ENCODE results near the gene PRELID3B. TPM values are rescaled to one million over a fixed set of nuclear protein-coding genes. Genes with fewer than 3 reads are reported as not detected.
A peak's percentile ranks its signal among the peaks of the same experiment; 100 is the strongest.

PRELID3B gene
- polyA plus RNA-seq, 1 donor = 75.6 TPM

- no peaks in the 10 kb centered on the region for H3K27me3 ChIP-seq (ENCODE audit: control insufficient read depth, insufficient read depth, low read length)
- no peak for DNase-seq
- H3K27ac ChIP-seq (ENCODE audit: low read length) = peak overlapping the region; percentile 92
- WGBS (ENCODE audit: insufficient coverage, low lambda C conversion rate) = no CpG with 5 or more reads among the region's 7 CpGs
- peaks cover 9% of the 10 kb centered on the region for H3K4me1 ChIP-seq (ENCODE audit: control insufficient read depth, insufficient read depth, low read length)
- H3K4me3 ChIP-seq (ENCODE audit: low read length) = peak overlapping the region; percentile 86
- no peaks in the 10 kb centered on the region for H3K9me3 ChIP-seq (ENCODE audit: control insufficient read depth, low read depth, low read length)
- H3K36me3 ChIP-seq (ENCODE audit: control insufficient read depth, insufficient read depth, low read length) = peaks cover 43% of the 10 kb centered on the region
Observed at GRCh38 chr20:59030911-59031563, 11.5 kb downstream of the PRELID3B start.

DNA sequence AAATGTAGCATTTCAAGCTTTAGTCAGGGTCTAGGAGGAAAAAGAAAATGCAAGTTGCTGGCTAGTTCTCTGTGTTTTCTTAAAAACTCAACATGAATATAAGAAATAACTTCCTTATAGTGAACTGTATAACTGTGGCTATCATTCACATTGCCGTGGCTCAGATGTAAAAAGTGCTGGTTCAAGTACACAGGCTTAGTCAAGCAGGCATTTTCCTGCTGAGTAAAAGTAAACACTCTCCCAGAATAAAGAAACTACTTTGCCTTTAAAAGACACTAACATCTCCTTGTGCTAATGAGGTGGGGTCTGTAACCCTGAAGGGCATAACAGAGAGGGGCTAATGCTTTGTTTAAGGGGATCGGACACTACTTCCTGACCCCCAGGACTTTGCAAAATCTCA lies 13.8 kb downstream of the PRELID3B start:
- H3K9me3 ChIP-seq (ENCODE audit: control insufficient read depth, low read depth, low read length) = no peaks in the 10 kb centered on the region
- peaks cover 40% of the 10 kb centered on the region for H3K36me3 ChIP-seq (ENCODE audit: control insufficient read depth, insufficient read depth, low read length)
- no peak for DNase-seq
- no peaks in the 10 kb centered on the region for H3K27me3 ChIP-seq (ENCODE audit: control insufficient read depth, insufficient read depth, low read length)
- no CpG with 5 or more reads among the region's 2 CpGs for WGBS (ENCODE audit: insufficient coverage, low lambda C conversion rate)
- H3K27ac ChIP-seq (ENCODE audit: low read length) = no peak overlapping the region
- peaks cover 9% of the 10 kb centered on the region for H3K4me1 ChIP-seq (ENCODE audit: control insufficient read depth, insufficient read depth, low read length)
- no peak overlapping the region for H3K4me3 ChIP-seq (ENCODE audit: low read length)

GRCh38 chr20:59027741-59028320 lies 14.8 kb downstream of the PRELID3B start:
- Histone ChIP-seq H3K9me3 (ENCODE audit: control insufficient read depth, low read depth, low read length) (no peaks in the 10 kb centered on the region), H3K27ac (ENCODE audit: low read length) (no peak overlapping the region), H3K27me3 (ENCODE audit: control insufficient read depth, insufficient read depth, low read length) (no peaks in the 10 kb centered on the region), H3K36me3 (ENCODE audit: control insufficient read depth, insufficient read depth, low read length) (peaks cover 49% of the 10 kb centered on the region), H3K4me3 (ENCODE audit: low read length) (no peak overlapping the region), H3K4me1 (ENCODE audit: control insufficient read depth, insufficient read depth, low read length) (peaks cover 8% of the 10 kb centered on the region)
- WGBS (ENCODE audit: insufficient coverage, low lambda C conversion rate) = 100% methylated on average over 1 of the region's 8 CpGs
- no peak for DNase-seq

DNA sequence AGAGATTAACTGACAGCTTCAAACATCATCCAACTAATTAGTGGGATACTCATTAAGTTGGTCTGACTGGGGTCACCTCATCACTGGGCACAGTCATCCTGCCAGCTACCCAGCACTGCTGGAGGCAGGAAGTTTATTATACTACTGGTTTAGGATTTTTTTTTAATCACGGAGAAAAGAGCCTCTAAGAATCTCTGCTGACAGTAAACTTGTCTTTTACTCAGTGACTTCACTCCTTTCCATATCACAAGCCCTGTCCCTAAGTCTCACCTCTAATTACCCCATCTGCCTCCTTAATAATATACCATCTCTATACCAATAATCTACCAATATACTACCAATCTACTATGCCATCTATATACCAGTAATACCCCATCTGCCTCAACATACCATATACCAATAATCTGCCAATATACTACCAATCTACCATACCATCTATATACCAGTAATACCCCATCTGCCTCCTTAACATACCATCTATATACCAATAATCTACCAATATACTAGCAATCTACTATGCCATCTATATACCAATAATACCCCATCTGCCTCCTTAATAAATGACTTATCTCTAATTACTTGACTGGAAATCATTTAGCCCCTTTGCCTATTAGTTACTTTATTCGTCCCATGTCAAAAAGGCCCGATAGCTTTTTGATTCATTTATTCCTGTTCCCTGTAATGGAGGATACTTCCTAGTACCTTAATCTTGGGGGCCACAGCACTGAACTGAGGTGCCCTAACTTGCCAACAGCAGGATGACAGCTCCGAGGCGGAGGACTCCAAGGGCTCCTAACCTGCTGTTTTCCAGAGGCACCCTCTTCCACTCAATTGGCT lies 15.5 kb downstream of the PRELID3B start:
- Histone ChIP-seq H3K4me1 (ENCODE audit: control insufficient read depth, insufficient read depth, low read length) (peaks cover 5% of the 10 kb centered on the region), H3K27ac (ENCODE audit: low read length) (no peak overlapping the region), H3K27me3 (ENCODE audit: control insufficient read depth, insufficient read depth, low read length) (no peaks in the 10 kb centered on the region), H3K4me3 (ENCODE audit: low read length) (no peak overlapping the region), H3K9me3 (ENCODE audit: control insufficient read depth, low read depth, low read length) (no peaks in the 10 kb centered on the region), H3K36me3 (ENCODE audit: control insufficient read depth, insufficient read depth, low read length) (peaks cover 53% of the 10 kb centered on the region)
- DNase-seq = no peak
- 100% methylated on average over 1 of the region's 5 CpGs for WGBS (ENCODE audit: insufficient coverage, low lambda C conversion rate)

GRCh38 chr20:59025511-59025910 lies 17.1 kb downstream of the PRELID3B start:
- Histone ChIP-seq H3K36me3 (ENCODE audit: control insufficient read depth, insufficient read depth, low read length) (peaks cover 53% of the 10 kb centered on the region), H3K27ac (ENCODE audit: low read length) (no peak overlapping the region)
- WGBS (ENCODE audit: insufficient coverage, low lambda C conversion rate) = 90% methylated on average over 2 of the region's 4 CpGs

GRCh38 chr20:59025086-59025485 lies 17.5 kb downstream of the PRELID3B start:
- peaks cover 51% of the 10 kb centered on the region for H3K36me3 ChIP-seq (ENCODE audit: control insufficient read depth, insufficient read depth, low read length)
- H3K9me3 ChIP-seq (ENCODE audit: control insufficient read depth, low read depth, low read length) = no peaks in the 10 kb centered on the region
- no peak overlapping the region for H3K4me3 ChIP-seq (ENCODE audit: low read length)
- no peak for DNase-seq
- H3K27me3 ChIP-seq (ENCODE audit: control insufficient read depth, insufficient read depth, low read length) = no peaks in the 10 kb centered on the region
- WGBS (ENCODE audit: insufficient coverage, low lambda C conversion rate) = no CpG with 5 or more reads among the region's 2 CpGs
- H3K27ac ChIP-seq (ENCODE audit: low read length) = no peak overlapping the region
- peaks cover 5% of the 10 kb centered on the region for H3K4me1 ChIP-seq (ENCODE audit: control insufficient read depth, insufficient read depth, low read length)

More at GRCh38 chr20:59025511-59025910, 17.1 kb downstream of the PRELID3B start:
- H3K4me1 ChIP-seq (ENCODE audit: control insufficient read depth, insufficient read depth, low read length) = peaks cover 5% of the 10 kb centered on the region
- H3K9me3 ChIP-seq (ENCODE audit: control insufficient read depth, low read depth, low read length) = no peaks in the 10 kb centered on the region
- no peak for DNase-seq
- no peaks in the 10 kb centered on the region for H3K27me3 ChIP-seq (ENCODE audit: control insufficient read depth, insufficient read depth, low read length)
- no peak overlapping the region for H3K4me3 ChIP-seq (ENCODE audit: low read length)

GRCh38 chr20:59024111-59024530 lies 18.5 kb downstream of the PRELID3B start:
- DNase-seq = no peak
- Histone ChIP-seq H3K27ac (ENCODE audit: low read length) (no peak overlapping the region), H3K27me3 (ENCODE audit: control insufficient read depth, insufficient read depth, low read length) (no peaks in the 10 kb centered on the region), H3K36me3 (ENCODE audit: control insufficient read depth, insufficient read depth, low read length) (peaks cover 45% of the 10 kb centered on the region), H3K4me3 (ENCODE audit: low read length) (no peak overlapping the region), H3K4me1 (ENCODE audit: control insufficient read depth, insufficient read depth, low read length) (peaks cover 4% of the 10 kb centered on the region), H3K9me3 (ENCODE audit: control insufficient read depth, low read depth, low read length) (no peaks in the 10 kb centered on the region)
- WGBS (ENCODE audit: insufficient coverage, low lambda C conversion rate) = no CpG with 5 or more reads among the region's 24 CpGs

- Histone ChIP-seq H3K9me3 (ENCODE audit: control insufficient read depth, low read depth, low read length) (no peaks in the 10 kb centered on the region), H3K36me3 (ENCODE audit: control insufficient read depth, insufficient read depth, low read length) (peaks cover 41% of the 10 kb centered on the region), H3K27ac (ENCODE audit: low read length) (no peak overlapping the region), H3K4me3 (ENCODE audit: low read length) (no peak overlapping the region), H3K27me3 (ENCODE audit: control insufficient read depth, insufficient read depth, low read length) (no peaks in the 10 kb centered on the region), H3K4me1 (ENCODE audit: control insufficient read depth, insufficient read depth, low read length) (no peaks in the 10 kb centered on the region)
- WGBS (ENCODE audit: insufficient coverage, low lambda C conversion rate) = no CpG with 5 or more reads among the region's 13 CpGs
- DNase-seq = no peak
Observed at GRCh38 chr20:59023616-59024015, 19.0 kb downstream of the PRELID3B start.

DNA sequence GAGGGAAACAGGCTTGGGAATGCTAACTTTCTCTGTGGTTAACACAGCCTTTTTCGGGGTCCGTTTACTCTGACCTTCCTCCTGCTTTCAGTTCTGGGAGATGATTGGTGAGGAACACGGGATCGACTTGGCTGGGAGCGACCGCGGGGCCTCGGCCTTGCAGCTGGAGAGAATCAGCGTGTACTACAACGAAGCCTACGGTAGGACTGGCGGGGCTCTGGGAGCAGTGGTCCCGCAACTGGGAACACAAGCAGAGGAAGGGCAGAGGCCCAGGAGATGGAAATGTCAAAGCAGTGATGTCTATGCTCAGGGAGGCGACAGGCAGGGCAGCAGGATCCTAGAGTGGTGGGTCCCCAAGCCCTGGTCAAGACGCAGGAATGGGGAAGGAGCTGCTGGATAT lies 19.8 kb downstream of the PRELID3B start:
- Histone ChIP-seq H3K4me3 (ENCODE audit: low read length) (no peak overlapping the region), H3K36me3 (ENCODE audit: control insufficient read depth, insufficient read depth, low read length) (peaks cover 37% of the 10 kb centered on the region), H3K27ac (ENCODE audit: low read length) (no peak overlapping the region), H3K4me1 (ENCODE audit: control insufficient read depth, insufficient read depth, low read length) (no peaks in the 10 kb centered on the region), H3K27me3 (ENCODE audit: control insufficient read depth, insufficient read depth, low read length) (no peaks in the 10 kb centered on the region), H3K9me3 (ENCODE audit: control insufficient read depth, low read depth, low read length) (no peaks in the 10 kb centered on the region)
- DNase-seq = no peak
- no CpG with 5 or more reads among the region's 15 CpGs for WGBS (ENCODE audit: insufficient coverage, low lambda C conversion rate)

GRCh38 chr20:59020938-59021551 lies 21.5 kb downstream of the PRELID3B start:
- DNase-seq = no peak
- Histone ChIP-seq H3K4me1 (ENCODE audit: control insufficient read depth, insufficient read depth, low read length) (no peaks in the 10 kb centered on the region), H3K4me3 (ENCODE audit: low read length) (no peak overlapping the region), H3K36me3 (ENCODE audit: control insufficient read depth, insufficient read depth, low read length) (peaks cover 27% of the 10 kb centered on the region), H3K27me3 (ENCODE audit: control insufficient read depth, insufficient read depth, low read length) (no peaks in the 10 kb centered on the region), H3K27ac (ENCODE audit: low read length) (no peak overlapping the region), H3K9me3 (ENCODE audit: control insufficient read depth, low read depth, low read length) (no peaks in the 10 kb centered on the region)
- 81% methylated on average over 3 of the region's 5 CpGs for WGBS (ENCODE audit: insufficient coverage, low lambda C conversion rate)

All from large intestine (tissue), 3 donors.